Thyroid gland (tissue), 4 donors: ENCODE results near the gene SLC35G3. TPM values are rescaled to one million over a fixed set of nuclear protein-coding genes. Genes with fewer than 3 reads are reported as not detected.

Source experiments
- DNase-seq, 2 donors: peaks; one replicate each; pipeline ENCODE4 v3.0.0-alpha.2; 2019
- H3K27ac ChIP-seq, 3 donors: fragments of 200-600 bp; sonication (generic); 1 replicate in 2 of 3; 2 replicates in 1 of 3; pipeline ENCODE4 v1.5.1; 2016 to 2019; ENCODE audit warnings: mild to moderate bottlenecking in 1 of 3, moderate library complexity in 1 of 3
- H3K27me3 ChIP-seq: fragments of 200-600 bp; sonication (generic); one replicate; pipeline ENCODE4 v1.5.1; 2019
- H3K36me3 ChIP-seq, 2 donors: fragments of 200-600 bp; sonication (generic); one replicate each; pipeline ENCODE4 v1.5.1; 2016 to 2019
- H3K4me1 ChIP-seq, 2 donors: fragments of 200-600 bp; sonication (generic); one replicate each; pipeline ENCODE4 v1.5.1; 2017 to 2019
- H3K4me3 ChIP-seq, 3 donors: fragments of 200-600 bp; sonication (generic); replicated peaks in 1 of 3; 1 replicate in 2 of 3; 2 replicates in 1 of 3; pipeline ENCODE4 v1.5.1; 2016; ENCODE audit warnings: mild to moderate bottlenecking in 1 of 3
- H3K9me3 ChIP-seq: fragments of 200-600 bp; sonication (generic); one replicate; pipeline ENCODE4 v1.5.1; 2017
- POLR2A ChIP-seq, 2 donors: fragments of 450-650 bp; IDR thresholded peaks; one replicate each; pipeline ENCODE4 v1.6.1; 2017; ENCODE audit warnings: antibody characterized with exemption in 2 of 2, mild to moderate bottlenecking in 2 of 2, moderate library complexity in 1 of 2
- WGBS, 2 donors: methylation state at CpG; one replicate each; pipeline ENCODE4 v1.1.5; 2017; 5-methylcytosine and 5-hydroxymethylcytosine counted together
- intact Hi-C: fragments of 100-400 bp; cut with DNase I; formaldehyde crosslinking; loops from one replicate; pipeline ENCODE4 v1.15.1; 2023
- total RNA-seq, 4 donors: library from RNA; depleted of rRNA; stranded (reverse); fragments of >200 nt; gene quantifications; one replicate each; pipeline ENCODE4 v1.2.3, GENCODE V29; 2016
- TF ChIP-seq, protein P1 (sequence below), 6 experiments: fragments of 200-600 bp in 3 of 6; fragments of 450-650 bp in 3 of 6; sonication (generic) in 3 of 6; IDR thresholded peaks; one replicate each; pipeline ENCODE4 v1.5.1; 2016 to 2019; ENCODE audit warnings: antibody characterized with exemption in 6 of 6, mild to moderate bottlenecking in 2 of 6, inconsistent platforms in 1 of 6, moderate library complexity in 1 of 6

Gene SLC35G3
- total RNA-seq, 4 donors from 2014 or later: not detected

DNA sequence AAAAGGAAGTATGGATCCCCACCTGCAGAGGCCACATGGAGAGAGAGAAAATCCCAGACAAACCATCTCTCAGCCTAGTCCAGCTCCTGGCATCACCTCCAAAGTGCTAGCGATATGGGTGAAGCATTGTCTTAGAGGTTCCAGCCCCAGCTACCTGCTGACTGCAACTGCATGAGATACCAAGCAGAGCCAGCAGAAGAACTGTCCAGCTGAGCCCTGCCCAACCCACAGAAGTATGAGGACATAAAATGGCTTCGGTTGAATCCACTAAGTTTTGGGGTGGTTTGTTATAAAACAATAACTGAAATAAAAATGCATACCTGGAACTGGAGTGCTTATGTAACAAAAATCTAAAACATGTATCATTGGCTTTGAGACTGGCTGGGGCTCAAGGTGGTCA, 28.3 kb upstream of the SLC35G3 start:
- TF ChIP-seq POLR2A (IDR thresholded peaks at IDR 0.05): no peak
- TF ChIP-seq, protein P1, sequence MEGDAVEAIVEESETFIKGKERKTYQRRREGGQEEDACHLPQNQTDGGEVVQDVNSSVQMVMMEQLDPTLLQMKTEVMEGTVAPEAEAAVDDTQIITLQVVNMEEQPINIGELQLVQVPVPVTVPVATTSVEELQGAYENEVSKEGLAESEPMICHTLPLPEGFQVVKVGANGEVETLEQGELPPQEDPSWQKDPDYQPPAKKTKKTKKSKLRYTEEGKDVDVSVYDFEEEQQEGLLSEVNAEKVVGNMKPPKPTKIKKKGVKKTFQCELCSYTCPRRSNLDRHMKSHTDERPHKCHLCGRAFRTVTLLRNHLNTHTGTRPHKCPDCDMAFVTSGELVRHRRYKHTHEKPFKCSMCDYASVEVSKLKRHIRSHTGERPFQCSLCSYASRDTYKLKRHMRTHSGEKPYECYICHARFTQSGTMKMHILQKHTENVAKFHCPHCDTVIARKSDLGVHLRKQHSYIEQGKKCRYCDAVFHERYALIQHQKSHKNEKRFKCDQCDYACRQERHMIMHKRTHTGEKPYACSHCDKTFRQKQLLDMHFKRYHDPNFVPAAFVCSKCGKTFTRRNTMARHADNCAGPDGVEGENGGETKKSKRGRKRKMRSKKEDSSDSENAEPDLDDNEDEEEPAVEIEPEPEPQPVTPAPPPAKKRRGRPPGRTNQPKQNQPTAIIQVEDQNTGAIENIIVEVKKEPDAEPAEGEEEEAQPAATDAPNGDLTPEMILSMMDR (IDR thresholded peaks at IDR 0.05): no peak
- 96 to 97% methylated on average over 2 of the region's 2 CpGs for WGBS, 2 donors
- intact Hi-C loops: loop anchor here (10.0 kb wide), 1 partner anchor 62 kb away; no protein-coding TSS in a partner anchor
- no peaks in the 10 kb centered on the region for H3K27me3 ChIP-seq
- no peaks in the 10 kb centered on the region for H3K36me3 ChIP-seq
- no peaks in the 10 kb centered on the region for H3K9me3 ChIP-seq
- no peak for DNase-seq
- H3K4me1 ChIP-seq: no peaks in the 10 kb centered on the region
- no peak overlapping the region for H3K27ac ChIP-seq
- no peak overlapping the region for H3K4me3 ChIP-seq

DNA sequence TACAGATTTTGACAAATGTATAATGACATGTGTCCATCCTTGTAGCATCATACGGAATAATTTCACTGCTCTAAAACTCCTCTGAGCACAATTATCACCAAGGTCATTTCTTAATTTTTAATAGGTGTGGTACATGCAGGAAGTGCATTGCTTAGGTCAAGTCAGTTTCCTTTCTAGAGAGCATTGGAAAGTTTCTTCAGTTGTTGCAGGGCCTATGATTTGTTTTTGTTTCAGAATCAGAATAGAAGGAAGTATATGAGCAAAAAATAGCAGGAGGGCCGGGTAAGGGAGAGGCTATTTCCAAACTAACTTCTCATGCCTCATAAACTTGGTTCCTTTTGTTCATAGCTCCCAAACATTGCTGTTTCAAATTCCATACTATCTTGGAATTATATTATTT, 24.7 kb upstream of the SLC35G3 start:
- 61 to 67% methylated on average over 2 of the region's 2 CpGs for whole genome bisulfite sequencing, 2 donors
- TF ChIP-seq, protein P1 (IDR thresholded peaks at IDR 0.05): no peak
- TF ChIP-seq POLR2A (IDR thresholded peaks at IDR 0.05): no peak
- Histone ChIP-seq H3K27ac (no peak overlapping the region), H3K4me3 (no peak overlapping the region), H3K9me3 (no peaks in the 10 kb centered on the region), H3K36me3 (no peaks in the 10 kb centered on the region), H3K4me1 (no peaks in the 10 kb centered on the region), H3K27me3 (no peaks in the 10 kb centered on the region)
- DNase-seq: no peak
- intact Hi-C loops: no loop called here

DNA sequence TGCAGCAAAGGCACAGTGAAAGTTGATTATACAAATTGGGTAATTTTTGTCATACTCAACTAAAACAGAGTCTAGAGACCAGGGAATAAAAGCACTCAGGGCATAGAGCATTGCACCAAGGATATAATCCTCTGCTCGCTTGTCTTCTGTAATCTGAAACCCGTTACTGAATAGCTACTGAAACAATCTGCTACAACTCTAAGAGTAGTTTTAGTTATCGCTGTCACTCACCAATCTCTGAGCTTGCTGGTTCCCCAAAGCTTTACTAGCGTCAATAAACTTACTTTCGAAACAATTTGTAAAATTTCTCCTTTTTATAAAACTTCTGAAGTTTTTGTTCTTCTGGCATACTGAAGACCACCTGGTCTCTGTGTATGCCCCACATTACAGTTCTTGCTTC, 22.9 kb upstream of the SLC35G3 start:
- no peaks in the 10 kb centered on the region for H3K36me3 ChIP-seq
- 54 to 58% methylated on average over 5 of the region's 5 CpGs for WGBS, 2 donors
- intact Hi-C loops: no loop called here

DNA sequence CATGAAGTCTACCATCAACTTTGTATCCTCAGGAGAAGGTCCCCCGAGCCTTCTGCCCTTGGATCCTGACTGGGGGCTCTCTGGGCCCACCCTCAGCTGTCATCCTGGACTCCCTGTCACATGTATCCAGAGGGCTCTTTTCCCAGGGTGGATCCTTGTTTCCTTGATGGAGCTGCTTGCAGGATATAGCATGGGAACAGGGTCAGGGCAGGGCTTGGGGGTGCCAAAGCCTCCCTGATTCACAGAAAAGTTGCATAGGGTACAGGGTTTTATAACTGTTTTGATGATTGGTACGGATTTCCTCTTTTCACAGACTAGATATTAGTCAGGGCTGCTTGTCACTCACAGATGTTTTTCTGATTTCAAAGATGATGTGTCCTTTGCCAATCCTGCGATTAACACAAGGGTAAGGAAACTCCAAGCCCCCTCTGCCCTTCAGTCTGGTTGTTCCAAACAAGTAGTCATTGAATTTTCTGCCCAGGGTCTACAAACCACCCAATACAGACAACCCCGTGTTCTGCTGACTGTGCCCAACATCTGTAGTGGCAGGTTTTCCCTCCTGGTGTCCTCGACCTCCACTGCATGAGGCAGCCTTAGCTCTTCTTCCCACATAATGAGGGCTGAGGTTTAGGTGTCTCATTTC, 20.6 kb upstream of the SLC35G3 start:
- intact Hi-C loops: no loop called here
- H3K4me1 ChIP-seq: no peaks in the 10 kb centered on the region
- DNase-seq: no peak
- H3K4me3 ChIP-seq: no peak overlapping the region
- H3K36me3 ChIP-seq: no peaks in the 10 kb centered on the region
- H3K27me3 ChIP-seq: no peaks in the 10 kb centered on the region
- no peak for TF ChIP-seq POLR2A (IDR thresholded peaks at IDR 0.05)
- WGBS, 2 donors: 64 to 66% methylated on average over 5 of the region's 5 CpGs
- H3K9me3 ChIP-seq: no peaks in the 10 kb centered on the region
- no peak overlapping the region for H3K27ac ChIP-seq

More for the DNA sequence above, 22.9 kb upstream of the SLC35G3 start:
- Histone ChIP-seq H3K4me1 (no peaks in the 10 kb centered on the region), H3K27ac (no peak overlapping the region), H3K27me3 (no peaks in the 10 kb centered on the region), H3K4me3 (no peak overlapping the region), H3K9me3 (no peaks in the 10 kb centered on the region)
- TF ChIP-seq POLR2A (IDR thresholded peaks at IDR 0.05): no peak
- TF ChIP-seq, protein P1 (IDR thresholded peaks at IDR 0.05): no peak
- no peak for DNase-seq

DNA sequence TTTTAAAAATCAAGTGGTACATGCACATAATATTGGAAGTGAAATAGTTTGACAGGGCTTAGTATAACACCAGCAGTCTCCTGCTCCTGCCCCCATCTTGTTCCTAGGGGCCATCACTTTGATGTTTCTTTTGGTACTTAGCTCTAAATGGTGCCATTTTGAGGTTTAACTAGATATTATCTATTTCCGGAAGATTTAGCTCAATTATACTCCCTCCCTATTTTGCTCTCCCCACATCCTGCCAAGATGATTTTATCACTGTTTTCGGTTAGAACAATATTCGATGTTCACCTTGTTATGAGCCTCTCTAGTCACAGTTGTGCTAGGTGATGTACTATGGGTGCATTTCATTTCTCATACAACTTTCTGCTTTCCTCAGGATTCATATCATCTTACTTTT, 20.0 kb upstream of the SLC35G3 start:
- intact Hi-C loops: no loop called here
- no peak for TF ChIP-seq POLR2A (IDR thresholded peaks at IDR 0.05)
- TF ChIP-seq, protein P1 (IDR thresholded peaks at IDR 0.05): no peak
- WGBS, 2 donors: 61 to 68% methylated on average over 3 of the region's 3 CpGs
- no peak overlapping the region for H3K27ac ChIP-seq
- no peaks in the 10 kb centered on the region for H3K27me3 ChIP-seq
- H3K4me3 ChIP-seq: no peak overlapping the region
- H3K4me1 ChIP-seq: no peaks in the 10 kb centered on the region
- no peaks in the 10 kb centered on the region for H3K9me3 ChIP-seq
- H3K36me3 ChIP-seq: no peaks in the 10 kb centered on the region
- no peak for DNase-seq
